22Rv1 (cell line): Measurements from ENCODE around the gene ATP2B2.

ENCODE experiments used
- H3K27ac ChIP-seq: fragments of 450-650 bp; 2 replicates; pipeline ENCODE4 v1.5.1; 2017
- CTCF ChIP-seq: fragments of 450-650 bp; IDR thresholded peaks from 2 replicates; pipeline ENCODE4 v1.5.1; 2017; ENCODE audit warnings: mild to moderate bottlenecking
- ZFX ChIP-seq: fragments of 450-650 bp; IDR thresholded peaks from 2 replicates; pipeline ENCODE4 v1.6.1; 2017; ENCODE audit warnings: antibody characterized with exemption, borderline replicate concordance

The ATP2B2 gene

GRCh38 chr3:10365316-10365715 is 140.1 kb downstream of the ATP2B2 start:
- no peak for TF ChIP-seq CTCF
- TF ChIP-seq ZFX = no peak
- H3K27ac ChIP-seq = no peak overlapping the region

GRCh38 chr3:10364806-10365205 is 140.6 kb downstream of the ATP2B2 start:
- no peak overlapping the region for H3K27ac ChIP-seq
- TF ChIP-seq ZFX (no peak), CTCF (no peak)

DNA sequence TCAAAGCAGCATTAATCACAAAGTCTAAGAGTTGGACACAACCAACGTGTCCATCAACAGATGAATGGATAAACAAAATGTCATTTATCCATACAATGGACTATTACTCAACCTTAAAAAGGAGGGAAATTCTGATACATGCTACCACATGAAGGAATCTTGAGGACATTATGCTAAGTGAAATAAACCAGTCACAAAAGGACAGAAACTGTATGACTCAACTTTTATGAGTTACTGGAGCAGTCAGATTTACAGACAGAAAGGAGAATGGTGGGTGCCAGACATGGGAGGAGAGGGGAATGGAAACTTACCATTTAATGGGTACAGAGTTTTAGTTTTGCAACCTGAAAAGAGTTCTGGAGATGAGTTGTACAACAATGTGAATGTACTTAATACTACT is 141.5 kb downstream of the ATP2B2 start:
- TF ChIP-seq ZFX = no peak
- no peak for TF ChIP-seq CTCF
- H3K27ac ChIP-seq = no peak overlapping the region

GRCh38 chr3:10361375-10361774 is 144.0 kb downstream of the ATP2B2 start:
- TF ChIP-seq ZFX (no peak), CTCF (no peak)
- no peak overlapping the region for H3K27ac ChIP-seq

DNA sequence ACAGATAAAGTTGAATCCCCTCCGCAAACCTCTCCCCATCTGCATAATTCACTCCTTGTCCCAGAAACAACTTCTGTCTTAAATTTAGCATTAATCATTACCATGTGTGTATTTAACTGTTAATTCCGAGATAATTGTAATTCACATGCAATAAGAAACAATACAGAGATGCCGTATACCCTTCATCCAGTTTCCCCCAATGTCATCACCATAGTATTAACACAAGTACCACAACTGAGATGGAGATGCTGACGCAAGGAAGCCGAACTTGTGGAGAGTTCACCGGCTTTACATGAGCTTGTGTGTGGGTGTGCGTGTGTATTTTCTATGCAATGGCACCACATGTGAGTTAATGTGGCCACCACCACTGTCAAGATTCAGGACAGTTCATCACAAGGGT is 144.9 kb downstream of the ATP2B2 start:
- TF ChIP-seq ZFX = no peak
- TF ChIP-seq CTCF = no peak
- no peak overlapping the region for H3K27ac ChIP-seq

DNA sequence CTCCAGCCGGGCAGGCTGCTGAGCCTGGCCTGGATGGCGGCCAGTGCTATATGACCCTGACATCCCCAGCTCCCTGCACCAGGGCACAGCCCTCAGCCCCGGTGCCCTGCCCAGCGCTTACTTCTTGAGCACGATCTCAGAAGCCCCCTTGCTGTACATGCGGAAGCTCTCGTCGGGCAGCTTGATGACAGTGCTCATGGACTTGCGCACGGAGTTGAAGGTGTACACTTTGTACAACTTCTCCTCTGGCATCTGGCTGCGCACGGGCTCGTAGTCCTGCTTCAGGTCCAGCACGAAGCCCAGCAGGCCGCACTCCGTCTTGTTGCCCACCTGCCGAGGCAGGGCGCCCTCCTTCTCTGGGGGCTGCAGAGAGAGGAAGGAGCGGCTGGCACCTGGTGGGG is 145.6 kb downstream of the ATP2B2 start:
- H3K27ac ChIP-seq = no peak overlapping the region
- TF ChIP-seq ZFX (no peak), CTCF (no peak)

DNA sequence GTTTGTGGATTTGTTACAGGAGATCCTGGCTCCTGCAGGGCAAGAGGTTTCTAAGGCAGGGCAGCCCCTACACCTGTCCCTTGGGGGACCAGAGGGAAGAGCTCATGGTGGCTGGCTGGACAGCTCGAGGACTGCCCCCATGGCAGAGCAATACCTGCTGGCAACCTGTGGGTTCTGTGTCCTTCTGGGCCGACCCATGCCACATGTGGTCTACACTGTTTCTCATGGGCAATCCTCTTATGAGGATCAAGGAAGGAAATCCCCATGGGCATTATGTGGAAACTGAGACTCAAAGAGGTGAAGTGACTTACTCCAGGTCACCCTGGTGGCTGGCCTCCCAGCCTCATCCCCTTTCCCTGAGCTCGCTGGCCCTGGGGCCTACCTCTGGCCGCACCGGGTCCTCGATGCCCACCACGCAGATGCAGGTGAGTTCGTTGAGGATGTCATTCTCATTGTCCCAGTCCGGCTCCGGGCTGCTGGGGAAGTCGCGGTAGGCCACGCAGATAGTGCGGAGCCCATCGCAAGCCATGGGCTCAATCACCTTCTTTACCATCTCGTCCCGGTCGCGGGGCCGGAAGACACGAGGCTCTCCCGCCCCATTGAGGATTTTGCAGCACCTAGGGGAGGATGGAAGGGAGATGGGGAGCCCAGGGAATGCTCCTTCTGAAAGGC is 146.9 kb downstream of the ATP2B2 start:
- no peak for TF ChIP-seq CTCF
- no peak for TF ChIP-seq ZFX
- H3K27ac ChIP-seq = no peak overlapping the region
